ENCODE measurements around the gene ANK2.

ANK2 gene

DNA sequence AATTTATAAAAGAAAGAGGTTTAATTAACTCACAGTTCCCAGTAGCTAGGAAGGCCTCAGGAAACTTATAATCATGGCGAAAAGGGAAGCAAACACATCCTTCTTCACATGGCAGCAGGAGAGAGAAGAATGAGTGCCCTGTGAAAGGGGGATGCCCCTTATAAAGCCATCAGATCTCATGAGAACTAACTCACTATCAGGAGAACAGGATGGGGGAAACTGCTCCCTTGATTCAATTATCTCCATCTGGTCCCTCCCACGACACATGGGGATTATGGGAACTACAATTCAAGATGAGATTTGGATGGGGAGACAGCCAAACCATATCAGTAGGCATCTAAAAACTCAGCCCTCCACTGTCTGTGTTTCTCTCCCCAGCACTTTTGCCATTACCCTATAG, 22.4 kb downstream of the ANK2 start:
- Histone ChIP-seq H2BK120ac (ENCODE audit: low read depth, low read length) (no peak overlapping the region), H3K4me3 (ENCODE audit: insufficient read depth in 1 of 2, low read depth in 1 of 2, low read length in 2 of 2) (no peak overlapping the region), H3K14ac (ENCODE audit: low read length in 2 of 2) (no peak overlapping the region), H3K18ac (ENCODE audit: low read depth in 1 of 2, low read length in 2 of 2) (no peak overlapping the region), H2AK5ac (ENCODE audit: low read length, severe bottlenecking) (no peak overlapping the region), H3K36me3 (ENCODE audit: control insufficient read depth in 1 of 2, insufficient read depth in 2 of 2, low read depth in 1 of 2, low read length in 2 of 2) (no peaks in the 10 kb centered on the region), H3K4me1 (ENCODE audit: control insufficient read depth, insufficient read depth, low read depth, low read length) (no peaks in the 10 kb centered on the region), H2BK12ac (ENCODE audit: low read length in 2 of 2) (no peak overlapping the region), H3K79me1 (replicated peaks; ENCODE audit: low read length, poor library complexity, severe bottlenecking) (no peaks in the 10 kb centered on the region), H3K4ac (ENCODE audit: low read depth in 1 of 2, low read length in 2 of 2) (no peak overlapping the region), H2BK15ac (ENCODE audit: low read depth, poor library complexity, severe bottlenecking) (no peak overlapping the region), H2BK5ac (ENCODE audit: low read depth, low read length, poor library complexity, severe bottlenecking) (no peak overlapping the region), H3K9me3 (ENCODE audit: control insufficient read depth, low read length) (no peaks in the 10 kb centered on the region), H4K91ac (ENCODE audit: low read length) (no peak overlapping the region), H4K8ac (ENCODE audit: low read length) (no peak overlapping the region), H3K27ac (ENCODE audit: low read length, poor library complexity, severe bottlenecking) (no peak overlapping the region), H3K27me3 (ENCODE audit: control insufficient read depth in 1 of 2, insufficient read depth in 1 of 2, low read length in 2 of 2) (no peaks in the 10 kb centered on the region), H2AFZ (ENCODE audit: low read depth, low read length) (no peak overlapping the region), H3K9ac (ENCODE audit: low read length) (no peak overlapping the region), H3K23ac (ENCODE audit: low read length in 2 of 2) (no peak overlapping the region), H3K4me2 (ENCODE audit: low read length, poor library complexity, severe bottlenecking) (no peak overlapping the region)
- WGBS, result 83% methylated on average over 2 of the region's 2 CpGs
- DNase-seq, result no peak

DNA sequence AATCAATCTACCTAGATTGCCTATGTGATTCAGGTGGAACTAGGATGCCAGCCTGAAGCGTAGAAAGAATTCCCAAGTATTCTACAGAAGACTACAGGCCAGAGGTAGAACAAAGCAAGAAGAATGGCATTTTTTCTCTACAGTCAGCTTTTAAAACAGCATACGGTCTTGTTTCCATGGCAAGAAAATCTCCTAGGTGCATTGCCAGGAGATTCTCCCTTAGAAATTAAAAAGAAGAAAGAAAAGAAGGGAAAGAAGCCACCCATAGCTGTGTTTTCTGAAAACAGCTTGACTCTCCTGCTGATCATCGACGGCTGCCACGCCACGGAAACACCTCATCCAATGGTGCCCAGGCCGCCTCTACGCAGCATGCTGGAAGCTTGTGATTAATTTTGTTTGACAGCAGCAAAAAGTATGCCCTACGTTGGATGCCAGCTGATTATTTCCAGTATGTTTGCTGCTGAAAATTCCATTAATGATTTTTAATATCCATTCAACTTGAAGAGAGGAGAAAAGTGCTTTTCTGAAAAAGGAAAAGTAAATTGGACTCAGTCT, 24.1 kb downstream of the ANK2 start:
- Histone ChIP-seq H3K4me3 (ENCODE audit: insufficient read depth in 1 of 2, low read depth in 1 of 2, low read length in 2 of 2) (no peak overlapping the region), H3K9me3 (ENCODE audit: control insufficient read depth, low read length) (no peaks in the 10 kb centered on the region), H2BK15ac (ENCODE audit: low read depth, poor library complexity, severe bottlenecking) (no peak overlapping the region), H3K18ac (ENCODE audit: low read depth in 1 of 2, low read length in 2 of 2) (no peak overlapping the region), H2AFZ (ENCODE audit: low read depth, low read length) (no peak overlapping the region), H3K4me1 (ENCODE audit: control insufficient read depth, insufficient read depth, low read depth, low read length) (no peaks in the 10 kb centered on the region), H3K27me3 (ENCODE audit: control insufficient read depth in 1 of 2, insufficient read depth in 1 of 2, low read length in 2 of 2) (no peaks in the 10 kb centered on the region), H2BK5ac (ENCODE audit: low read depth, low read length, poor library complexity, severe bottlenecking) (no peak overlapping the region), H3K14ac (ENCODE audit: low read length in 2 of 2) (no peak overlapping the region), H3K9ac (ENCODE audit: low read length) (no peak overlapping the region), H4K8ac (ENCODE audit: low read length) (no peak overlapping the region), H3K27ac (ENCODE audit: low read length, poor library complexity, severe bottlenecking) (no peak overlapping the region), H2BK12ac (ENCODE audit: low read length in 2 of 2) (no peak overlapping the region), H3K23ac (ENCODE audit: low read length in 2 of 2) (no peak overlapping the region), H3K4me2 (ENCODE audit: low read length, poor library complexity, severe bottlenecking) (no peak overlapping the region), H3K4ac (ENCODE audit: low read depth in 1 of 2, low read length in 2 of 2) (no peak overlapping the region), H3K36me3 (ENCODE audit: control insufficient read depth in 1 of 2, insufficient read depth in 2 of 2, low read depth in 1 of 2, low read length in 2 of 2) (no peaks in the 10 kb centered on the region), H4K91ac (ENCODE audit: low read length) (no peak overlapping the region), H2AK5ac (ENCODE audit: low read length, severe bottlenecking) (no peak overlapping the region), H2BK120ac (ENCODE audit: low read depth, low read length) (no peak overlapping the region), H3K79me1 (replicated peaks; ENCODE audit: low read length, poor library complexity, severe bottlenecking) (no peaks in the 10 kb centered on the region)
- WGBS, result 95% methylated on average over 9 of the region's 9 CpGs
- no peak for DNase-seq

DNA sequence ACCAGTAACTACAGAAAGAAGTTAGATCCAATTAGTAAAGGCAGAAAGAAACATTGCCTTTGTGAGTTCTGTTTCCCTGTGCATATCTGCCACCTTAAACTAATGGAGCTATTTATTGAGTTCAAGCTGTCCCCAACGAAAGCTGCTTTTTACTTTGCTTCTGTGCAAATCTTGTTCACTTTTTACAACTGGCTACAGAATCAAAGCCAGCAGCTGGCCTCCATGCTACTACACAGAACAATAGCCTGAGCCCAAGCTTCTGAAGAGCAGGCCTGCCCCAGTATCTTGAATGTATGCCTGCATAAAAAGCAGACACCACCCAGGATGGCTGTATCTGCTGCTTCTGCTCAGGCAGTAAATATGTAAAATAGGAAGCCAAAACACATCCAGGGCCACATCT, 28.1 kb downstream of the ANK2 start:
- H3K9ac ChIP-seq (ENCODE audit: low read length), result no peak overlapping the region
- H4K8ac ChIP-seq (ENCODE audit: low read length), result no peak overlapping the region
- no peak overlapping the region for H3K4ac ChIP-seq (ENCODE audit: low read depth in 1 of 2, low read length in 2 of 2)
- H3K79me1 ChIP-seq (replicated peaks; ENCODE audit: low read length, poor library complexity, severe bottlenecking), result no peaks in the 10 kb centered on the region
- no peaks in the 10 kb centered on the region for H3K27me3 ChIP-seq (ENCODE audit: control insufficient read depth in 1 of 2, insufficient read depth in 1 of 2, low read length in 2 of 2)
- no peak overlapping the region for H3K23ac ChIP-seq (ENCODE audit: low read length in 2 of 2)
- no peak overlapping the region for H3K4me3 ChIP-seq (ENCODE audit: insufficient read depth in 1 of 2, low read depth in 1 of 2, low read length in 2 of 2)
- WGBS, result 93% methylated on average over 1 of the region's 1 CpG
- H3K4me2 ChIP-seq (ENCODE audit: low read length, poor library complexity, severe bottlenecking), result no peak overlapping the region
- H2BK5ac ChIP-seq (ENCODE audit: low read depth, low read length, poor library complexity, severe bottlenecking), result no peak overlapping the region
- no peak overlapping the region for H2BK12ac ChIP-seq (ENCODE audit: low read length in 2 of 2)
- H3K27ac ChIP-seq (ENCODE audit: low read length, poor library complexity, severe bottlenecking), result no peak overlapping the region
- H4K91ac ChIP-seq (ENCODE audit: low read length), result no peak overlapping the region
- DNase-seq, result no peak
- H2BK120ac ChIP-seq (ENCODE audit: low read depth, low read length), result no peak overlapping the region
- H3K18ac ChIP-seq (ENCODE audit: low read depth in 1 of 2, low read length in 2 of 2), result no peak overlapping the region
- H3K9me3 ChIP-seq (ENCODE audit: control insufficient read depth, low read length), result no peaks in the 10 kb centered on the region
- H2AK5ac ChIP-seq (ENCODE audit: low read length, severe bottlenecking), result no peak overlapping the region
- H2BK15ac ChIP-seq (ENCODE audit: low read depth, poor library complexity, severe bottlenecking), result no peak overlapping the region
- H3K4me1 ChIP-seq (ENCODE audit: control insufficient read depth, insufficient read depth, low read depth, low read length), result peaks cover 3% of the 10 kb centered on the region
- H3K36me3 ChIP-seq (ENCODE audit: control insufficient read depth in 1 of 2, insufficient read depth in 2 of 2, low read depth in 1 of 2, low read length in 2 of 2), result no peaks in the 10 kb centered on the region
- no peak overlapping the region for H2AFZ ChIP-seq (ENCODE audit: low read depth, low read length)
- H3K14ac ChIP-seq (ENCODE audit: low read length in 2 of 2), result no peak overlapping the region

DNA sequence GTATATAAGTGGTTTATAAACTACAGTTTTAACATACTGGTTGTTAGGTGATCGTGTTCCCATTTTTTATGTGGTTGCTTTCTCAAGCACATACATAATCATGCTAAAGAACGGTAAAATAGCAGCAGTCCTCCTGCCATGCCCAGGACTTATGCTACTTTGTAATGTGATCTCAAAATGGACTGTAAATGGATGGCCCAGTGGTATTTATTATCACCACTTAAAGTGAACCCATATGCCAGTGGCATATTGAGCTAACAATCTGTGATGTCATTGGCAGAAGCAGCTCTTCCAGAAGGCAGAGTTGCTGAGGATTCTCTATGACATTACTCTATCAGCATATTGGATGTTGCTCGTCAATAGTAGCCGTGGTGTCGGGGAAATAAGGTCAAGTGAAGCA, 28.6 kb downstream of the ANK2 start:
- no peaks in the 10 kb centered on the region for H3K27me3 ChIP-seq (ENCODE audit: control insufficient read depth in 1 of 2, insufficient read depth in 1 of 2, low read length in 2 of 2)
- H3K79me1 ChIP-seq (replicated peaks; ENCODE audit: low read length, poor library complexity, severe bottlenecking), result no peaks in the 10 kb centered on the region
- H3K4me3 ChIP-seq (ENCODE audit: insufficient read depth in 1 of 2, low read depth in 1 of 2, low read length in 2 of 2), result no peak overlapping the region
- H4K91ac ChIP-seq (ENCODE audit: low read length), result no peak overlapping the region
- no peak overlapping the region for H2BK5ac ChIP-seq (ENCODE audit: low read depth, low read length, poor library complexity, severe bottlenecking)
- H3K4me1 ChIP-seq (ENCODE audit: control insufficient read depth, insufficient read depth, low read depth, low read length), result peaks cover 3% of the 10 kb centered on the region
- DNase-seq, result no peak
- H3K14ac ChIP-seq (ENCODE audit: low read length in 2 of 2), result no peak overlapping the region
- H3K27ac ChIP-seq (ENCODE audit: low read length, poor library complexity, severe bottlenecking), result no peak overlapping the region
- no peak overlapping the region for H2AK5ac ChIP-seq (ENCODE audit: low read length, severe bottlenecking)
- H3K18ac ChIP-seq (ENCODE audit: low read depth in 1 of 2, low read length in 2 of 2), result no peak overlapping the region
- no peak overlapping the region for H3K23ac ChIP-seq (ENCODE audit: low read length in 2 of 2)
- no peak overlapping the region for H2AFZ ChIP-seq (ENCODE audit: low read depth, low read length)
- H2BK15ac ChIP-seq (ENCODE audit: low read depth, poor library complexity, severe bottlenecking), result no peak overlapping the region
- H3K9me3 ChIP-seq (ENCODE audit: control insufficient read depth, low read length), result no peaks in the 10 kb centered on the region
- 94% methylated on average over 3 of the region's 5 CpGs for WGBS
- no peak overlapping the region for H2BK120ac ChIP-seq (ENCODE audit: low read depth, low read length)
- no peak overlapping the region for H4K8ac ChIP-seq (ENCODE audit: low read length)
- no peaks in the 10 kb centered on the region for H3K36me3 ChIP-seq (ENCODE audit: control insufficient read depth in 1 of 2, insufficient read depth in 2 of 2, low read depth in 1 of 2, low read length in 2 of 2)
- no peak overlapping the region for H3K9ac ChIP-seq (ENCODE audit: low read length)
- no peak overlapping the region for H2BK12ac ChIP-seq (ENCODE audit: low read length in 2 of 2)
- H3K4me2 ChIP-seq (ENCODE audit: low read length, poor library complexity, severe bottlenecking), result no peak overlapping the region
- no peak overlapping the region for H3K4ac ChIP-seq (ENCODE audit: low read depth in 1 of 2, low read length in 2 of 2)

Data from mesenchymal stem cell (in vitro differentiated cells and primary cell).